ENCODE measurements around the gene GUCY1A2.

The GUCY1A2 gene

DNA sequence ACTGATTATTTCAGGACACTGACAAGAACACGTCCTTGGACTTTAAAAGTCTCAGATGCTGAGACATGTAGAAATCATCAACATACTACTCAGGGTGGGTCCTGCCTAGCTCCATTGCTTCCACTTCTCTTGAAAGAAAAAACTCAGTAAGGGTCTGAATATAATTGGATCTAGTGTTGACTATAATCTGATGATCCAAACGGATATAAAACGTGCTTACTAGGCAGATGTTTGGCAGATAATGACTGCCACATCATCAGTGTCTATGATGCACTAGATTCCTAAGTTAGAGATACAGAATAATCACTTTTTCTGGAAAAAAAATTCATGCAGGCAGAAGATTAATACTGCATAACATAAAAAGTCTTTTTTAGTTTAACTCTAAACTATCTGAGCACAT is 21.6 kb downstream of the GUCY1A2 start:
- TF ChIP-seq, protein P1, sequence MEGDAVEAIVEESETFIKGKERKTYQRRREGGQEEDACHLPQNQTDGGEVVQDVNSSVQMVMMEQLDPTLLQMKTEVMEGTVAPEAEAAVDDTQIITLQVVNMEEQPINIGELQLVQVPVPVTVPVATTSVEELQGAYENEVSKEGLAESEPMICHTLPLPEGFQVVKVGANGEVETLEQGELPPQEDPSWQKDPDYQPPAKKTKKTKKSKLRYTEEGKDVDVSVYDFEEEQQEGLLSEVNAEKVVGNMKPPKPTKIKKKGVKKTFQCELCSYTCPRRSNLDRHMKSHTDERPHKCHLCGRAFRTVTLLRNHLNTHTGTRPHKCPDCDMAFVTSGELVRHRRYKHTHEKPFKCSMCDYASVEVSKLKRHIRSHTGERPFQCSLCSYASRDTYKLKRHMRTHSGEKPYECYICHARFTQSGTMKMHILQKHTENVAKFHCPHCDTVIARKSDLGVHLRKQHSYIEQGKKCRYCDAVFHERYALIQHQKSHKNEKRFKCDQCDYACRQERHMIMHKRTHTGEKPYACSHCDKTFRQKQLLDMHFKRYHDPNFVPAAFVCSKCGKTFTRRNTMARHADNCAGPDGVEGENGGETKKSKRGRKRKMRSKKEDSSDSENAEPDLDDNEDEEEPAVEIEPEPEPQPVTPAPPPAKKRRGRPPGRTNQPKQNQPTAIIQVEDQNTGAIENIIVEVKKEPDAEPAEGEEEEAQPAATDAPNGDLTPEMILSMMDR (IDR thresholded peaks at IDR 0.05) = no peak

DNA sequence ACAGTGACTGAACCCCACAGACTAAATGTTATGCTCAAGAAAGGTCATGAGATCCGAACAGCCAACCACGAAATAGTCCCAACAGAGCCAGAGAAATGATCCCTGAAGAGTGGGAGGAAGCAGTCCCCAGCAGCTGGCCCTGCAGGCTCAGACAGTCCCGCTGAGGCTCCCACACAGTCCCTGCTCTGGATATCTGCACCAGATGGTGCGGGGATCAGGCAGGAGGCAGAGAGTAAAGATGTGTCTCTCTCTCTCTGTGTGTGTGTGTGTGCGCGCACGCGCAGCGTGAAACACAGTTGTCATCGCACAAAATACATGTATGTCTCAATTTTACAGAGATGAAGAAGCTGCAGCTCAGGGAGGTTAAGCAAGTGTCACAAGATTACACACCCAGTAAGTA is 27.9 kb downstream of the GUCY1A2 start:
- TF ChIP-seq, protein P1 (IDR thresholded peaks at IDR 0.05) = no peak

DNA sequence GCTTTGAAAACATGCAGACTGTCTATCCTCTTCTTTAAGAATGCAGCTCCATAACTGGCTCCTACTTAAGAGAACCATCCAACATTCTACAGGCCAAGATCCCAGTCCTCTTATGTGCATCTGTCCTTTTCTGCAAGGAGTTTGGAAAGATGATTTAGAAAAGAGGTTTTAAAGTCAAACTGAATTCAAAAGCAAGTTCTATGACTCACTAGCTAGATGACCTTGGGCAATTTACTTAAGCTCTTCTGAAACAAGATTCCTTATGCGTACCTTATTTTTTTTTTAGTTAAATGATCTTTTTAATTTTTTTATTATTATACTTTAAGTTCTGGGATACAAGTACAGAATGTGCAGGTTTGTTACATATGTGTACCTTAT is 29.2 kb downstream of the GUCY1A2 start:
- TF ChIP-seq, protein P1 (IDR thresholded peaks at IDR 0.05) = no peak

DNA sequence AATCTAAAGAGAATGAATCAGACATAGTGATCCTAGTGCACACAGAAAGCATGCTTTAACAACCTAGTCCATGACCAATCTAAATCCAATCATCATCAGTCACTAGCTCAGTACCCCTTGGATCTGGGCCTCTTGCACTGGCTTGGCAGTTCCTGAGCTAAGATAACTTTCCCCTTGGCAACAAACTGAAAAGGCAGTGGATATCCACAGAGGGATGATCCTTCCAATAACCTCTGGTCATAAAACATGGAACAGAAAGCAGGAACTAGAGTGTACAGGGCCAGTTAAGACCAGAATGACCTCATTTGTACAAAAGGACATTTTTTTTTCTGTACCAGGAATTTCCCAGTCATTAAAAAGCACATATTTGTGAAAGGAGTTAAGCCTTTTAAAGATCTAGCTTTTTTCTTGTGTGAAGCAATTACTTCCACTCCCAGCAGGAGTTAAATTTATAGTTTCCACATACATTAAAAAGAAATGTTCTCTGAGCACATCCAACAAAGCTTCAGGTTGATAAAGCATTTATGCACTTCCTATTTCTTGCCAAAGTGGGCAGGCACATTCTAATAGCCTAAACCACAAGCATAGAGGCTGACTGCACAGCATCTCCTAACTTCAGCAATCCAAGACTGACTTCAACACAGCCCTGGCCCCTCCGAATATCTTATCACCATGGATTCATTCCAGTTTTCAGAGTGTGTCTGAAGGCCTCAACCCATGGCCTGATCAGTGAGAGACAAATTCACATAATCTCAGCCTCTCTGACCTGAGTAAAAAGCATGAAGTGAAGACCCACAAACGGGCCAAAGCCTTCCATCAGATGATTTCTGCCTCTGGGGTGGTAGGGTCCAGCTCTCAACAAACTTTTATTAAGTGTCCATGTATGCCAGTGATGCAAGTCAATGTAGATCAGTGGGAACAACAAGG is 29.9 kb downstream of the GUCY1A2 start:
- TF ChIP-seq, protein P1 (IDR thresholded peaks at IDR 0.05) = no peak

DNA sequence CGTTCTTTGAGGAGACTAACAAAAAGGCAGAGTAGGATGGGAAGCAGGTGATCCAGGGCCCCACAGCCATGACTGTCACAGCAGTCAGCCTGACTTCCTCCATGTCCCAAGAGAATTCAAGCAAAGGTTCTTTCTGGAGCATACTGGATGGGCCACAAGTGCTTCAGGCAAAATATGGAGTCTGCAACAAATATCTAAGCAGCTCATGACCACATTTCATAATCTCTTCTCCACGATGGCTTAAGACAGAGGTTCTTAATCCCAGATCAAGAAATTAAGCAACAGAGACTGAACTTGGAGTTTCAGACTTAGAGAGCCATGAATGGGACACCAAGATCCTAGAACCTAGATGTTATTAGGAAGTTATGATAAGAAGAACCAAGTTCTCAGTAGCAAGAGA is 31.6 kb downstream of the GUCY1A2 start:
- TF ChIP-seq, protein P1 (IDR thresholded peaks at IDR 0.05) = no peak

DNA sequence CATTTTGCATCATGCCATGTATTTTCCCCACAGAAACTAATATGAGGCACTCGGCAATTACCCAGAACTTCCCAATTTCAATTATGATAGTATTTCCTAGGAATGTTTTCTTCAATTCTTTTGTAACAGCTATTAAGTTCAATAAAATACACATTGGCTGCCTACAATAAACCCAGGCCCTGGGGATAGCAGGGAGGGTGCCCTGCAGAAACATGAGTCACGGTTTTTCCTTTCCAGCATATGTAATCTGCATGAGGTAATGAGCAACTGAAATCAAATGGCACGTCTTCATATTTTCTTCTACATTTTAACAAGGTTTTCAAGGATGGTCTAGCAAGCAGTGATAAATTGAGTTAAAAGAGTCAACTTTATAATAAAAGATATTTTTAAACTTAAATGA is 32.0 kb downstream of the GUCY1A2 start:
- TF ChIP-seq, protein P1 (IDR thresholded peaks at IDR 0.05) = no peak

DNA sequence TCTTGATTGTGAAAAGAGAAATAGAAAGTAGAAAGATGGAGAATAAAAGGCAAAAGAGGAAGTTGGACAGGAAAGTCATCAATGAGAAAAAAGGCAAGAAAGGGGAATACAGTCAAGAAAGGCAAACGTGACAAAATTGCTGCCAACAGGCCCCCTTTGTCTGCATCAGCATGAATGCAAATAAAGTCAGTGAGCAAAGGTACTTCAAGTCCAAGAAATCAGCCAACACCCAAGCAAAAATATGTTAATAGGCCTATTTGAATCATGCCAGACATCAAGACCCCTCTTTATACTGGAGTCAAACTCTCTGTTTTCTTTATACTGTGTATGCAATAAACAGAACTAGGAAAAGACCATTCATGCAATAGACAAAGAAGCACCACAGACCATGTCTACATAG is 34.3 kb downstream of the GUCY1A2 start:
- TF ChIP-seq, protein P1 (IDR thresholded peaks at IDR 0.05) = no peak

Measured in LNCAP (cell line).